Measurements from ENCODE around the gene TWIST1.

DNA sequence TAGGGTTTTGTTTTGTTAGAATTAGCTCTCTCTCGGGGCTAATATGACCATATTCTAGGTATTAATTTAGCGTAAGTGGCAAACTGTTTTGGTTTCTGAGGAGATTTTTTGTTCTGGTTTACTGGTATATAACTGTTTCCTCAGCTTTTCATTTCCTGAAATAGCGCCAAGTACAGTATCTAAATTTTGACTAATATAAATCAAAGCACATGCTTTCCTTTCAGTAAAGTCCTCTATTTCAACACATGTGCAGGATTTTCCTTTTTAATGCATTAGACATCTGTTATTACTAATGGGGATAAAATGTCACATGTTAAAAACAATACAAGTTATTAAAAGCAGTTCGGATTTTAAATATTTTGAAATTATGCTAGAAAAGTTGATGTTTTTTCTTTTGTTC is 16.4 kb upstream of the TWIST1 start:
- TF ChIP-seq EZH2 (IDR thresholded peaks at IDR 0.05) (no peak), POLR2AphosphoS5 (IDR thresholded peaks at IDR 0.05; ENCODE audit: borderline replicate concordance, low read depth, low read length) (no peak; the same call in 1 of the 2 replicates)

All from SK-N-MC (cell line).